Vagina (tissue), 2 donors: ENCODE measurements around the gene MAB21L3. TPM values are rescaled to one million over a fixed set of nuclear protein-coding genes. Genes with fewer than 3 reads are reported as not detected.

Experiments
- DNase-seq, 2 donors: peaks; one replicate each; pipeline ENCODE4 v3.0.0-alpha.2; 2017; ENCODE audit errors: extremely low spot score in 2 of 2
- H3K27ac ChIP-seq: fragments of 200-600 bp; sonication (generic); one replicate; pipeline ENCODE4 v1.5.1; 2019
- H3K27me3 ChIP-seq: fragments of 200-600 bp; sonication (generic); one replicate; pipeline ENCODE4 v1.5.1; 2019
- H3K36me3 ChIP-seq, 2 donors: fragments of 200-600 bp; sonication (generic); one replicate each; pipeline ENCODE4 v1.5.1; 2017 to 2019
- H3K4me1 ChIP-seq: fragments of 200-600 bp; sonication (generic); one replicate; pipeline ENCODE4 v1.5.1; 2019
- H3K4me3 ChIP-seq, 2 donors: fragments of 200-600 bp; sonication (generic); 1 replicate in 1 of 2; 2 replicates in 1 of 2; pipeline ENCODE4 v1.5.1; 2016 to 2019
- H3K9me3 ChIP-seq: fragments of 200-600 bp; sonication (generic); one replicate; pipeline ENCODE4 v1.5.1; 2019
- POLR2A ChIP-seq, 2 donors: fragments of 450-650 bp; IDR thresholded peaks; one replicate each; pipeline ENCODE4 v1.6.1; 2017; ENCODE audit warnings: antibody characterized with exemption in 2 of 2, mild to moderate bottlenecking in 2 of 2, moderate library complexity in 2 of 2
- POLR2AphosphoS5 ChIP-seq, 2 donors: sonication (generic); formaldehyde crosslinking; IDR thresholded peaks; one replicate each; pipeline ENCODE4 v1.9.0; 2017; ENCODE audit warnings: antibody characterized with exemption in 2 of 2, mild to moderate bottlenecking in 2 of 2, low read depth in 1 of 2; ENCODE audit not compliant: insufficient read depth in 1 of 2
- intact Hi-C: fragments of 100-400 bp; cut with DNase I; formaldehyde crosslinking; loops from one replicate; pipeline ENCODE4 v1.15.1; 2023
- total RNA-seq: library from RNA; depleted of rRNA; stranded (reverse); fragments of >200 nt; gene quantifications from one replicate; pipeline ENCODE4 v1.2.3, GENCODE V29; 2016
- TF ChIP-seq, protein P1 (sequence below), 3 experiments: fragments of 450-650 bp in 2 of 3; fragments of 200-600 bp in 1 of 3; sonication (generic) in 1 of 3; IDR thresholded peaks; one replicate each; pipeline ENCODE4 v1.5.1; 2017 to 2019; ENCODE audit warnings: antibody characterized with exemption in 3 of 3, mild to moderate bottlenecking in 2 of 3, moderate library complexity in 2 of 3

Gene MAB21L3
- total RNA-seq, 1 donor from 2014 or later, result 4.4 TPM

- H3K27me3 ChIP-seq, result no peaks in the 10 kb centered on the region
- TF ChIP-seq, protein P1, sequence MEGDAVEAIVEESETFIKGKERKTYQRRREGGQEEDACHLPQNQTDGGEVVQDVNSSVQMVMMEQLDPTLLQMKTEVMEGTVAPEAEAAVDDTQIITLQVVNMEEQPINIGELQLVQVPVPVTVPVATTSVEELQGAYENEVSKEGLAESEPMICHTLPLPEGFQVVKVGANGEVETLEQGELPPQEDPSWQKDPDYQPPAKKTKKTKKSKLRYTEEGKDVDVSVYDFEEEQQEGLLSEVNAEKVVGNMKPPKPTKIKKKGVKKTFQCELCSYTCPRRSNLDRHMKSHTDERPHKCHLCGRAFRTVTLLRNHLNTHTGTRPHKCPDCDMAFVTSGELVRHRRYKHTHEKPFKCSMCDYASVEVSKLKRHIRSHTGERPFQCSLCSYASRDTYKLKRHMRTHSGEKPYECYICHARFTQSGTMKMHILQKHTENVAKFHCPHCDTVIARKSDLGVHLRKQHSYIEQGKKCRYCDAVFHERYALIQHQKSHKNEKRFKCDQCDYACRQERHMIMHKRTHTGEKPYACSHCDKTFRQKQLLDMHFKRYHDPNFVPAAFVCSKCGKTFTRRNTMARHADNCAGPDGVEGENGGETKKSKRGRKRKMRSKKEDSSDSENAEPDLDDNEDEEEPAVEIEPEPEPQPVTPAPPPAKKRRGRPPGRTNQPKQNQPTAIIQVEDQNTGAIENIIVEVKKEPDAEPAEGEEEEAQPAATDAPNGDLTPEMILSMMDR (IDR thresholded peaks at IDR 0.05), result no peak
- TF ChIP-seq POLR2AphosphoS5 (IDR thresholded peaks at IDR 0.05; ENCODE audit: insufficient read depth in 1 of 2, low read depth in 1 of 2) (no peak), POLR2A (IDR thresholded peaks at IDR 0.05) (no peak)
- no peak for DNase-seq
Measured at GRCh38 chr1:116179419-116179818, 68.2 kb downstream of the MAB21L3 start.

GRCh38 chr1:116179964-116180363 lies 68.8 kb downstream of the MAB21L3 start:
- Histone ChIP-seq H3K4me1 (no peaks in the 10 kb centered on the region), H3K36me3 (no peaks in the 10 kb centered on the region), H3K27me3 (no peaks in the 10 kb centered on the region), H3K4me3 (no peak overlapping the region), H3K27ac (no peak overlapping the region), H3K9me3 (no peaks in the 10 kb centered on the region)
- no peak for DNase-seq
- TF ChIP-seq, protein P1 (IDR thresholded peaks at IDR 0.05), result no peak
- TF ChIP-seq POLR2A (IDR thresholded peaks at IDR 0.05) (no peak), POLR2AphosphoS5 (IDR thresholded peaks at IDR 0.05; ENCODE audit: insufficient read depth in 1 of 2, low read depth in 1 of 2) (no peak)
- intact Hi-C loops, result no loop called here

More at GRCh38 chr1:116179419-116179818, 68.2 kb downstream of the MAB21L3 start:
- intact Hi-C loops, result no loop called here
- Histone ChIP-seq H3K4me3 (no peak overlapping the region), H3K36me3 (no peaks in the 10 kb centered on the region), H3K9me3 (no peaks in the 10 kb centered on the region), H3K27ac (no peak overlapping the region), H3K4me1 (no peaks in the 10 kb centered on the region)

DNA sequence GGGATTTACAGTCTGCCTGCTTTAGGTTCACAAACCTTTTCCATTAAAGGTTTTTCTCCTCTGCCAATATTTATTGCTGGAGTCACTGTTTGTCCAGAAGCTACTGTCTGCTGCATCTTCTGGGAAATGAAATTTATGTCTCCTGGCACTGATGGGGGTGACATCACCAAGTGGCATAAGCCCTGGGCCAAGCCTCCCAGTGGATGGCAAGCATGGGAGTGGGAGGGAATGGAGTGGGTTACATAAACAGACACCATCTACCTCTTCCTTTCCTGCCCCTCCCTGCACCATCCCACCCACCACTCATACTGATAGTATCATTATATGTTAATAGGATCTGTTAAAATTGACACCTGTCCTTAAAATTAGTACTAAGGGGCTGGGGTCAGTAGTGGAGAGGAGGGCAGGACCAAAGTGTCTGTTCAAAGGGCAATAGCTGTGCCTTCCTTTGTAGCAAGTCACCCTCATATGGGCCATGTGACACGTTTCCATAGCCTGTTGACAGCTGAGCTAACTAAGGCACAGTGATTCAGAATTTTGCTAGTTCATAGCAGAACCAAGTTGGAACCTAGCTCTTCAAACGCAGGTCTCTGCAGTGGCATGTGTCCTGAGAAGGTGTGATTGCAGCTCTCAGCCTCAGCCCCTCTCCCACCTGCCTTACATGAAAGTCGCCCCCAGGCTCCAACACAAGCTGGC lies 71.0 kb downstream of the MAB21L3 start:
- Histone ChIP-seq H3K27ac (no peak overlapping the region), H3K9me3 (no peaks in the 10 kb centered on the region), H3K27me3 (no peaks in the 10 kb centered on the region), H3K4me1 (no peaks in the 10 kb centered on the region), H3K4me3 (no peak overlapping the region), H3K36me3 (no peaks in the 10 kb centered on the region)
- intact Hi-C loops, result no loop called here
- DNase-seq, result no peak
- no peak for TF ChIP-seq POLR2AphosphoS5 (IDR thresholded peaks at IDR 0.05; ENCODE audit: insufficient read depth in 1 of 2, low read depth in 1 of 2)
- no peak for TF ChIP-seq POLR2A (IDR thresholded peaks at IDR 0.05)
- TF ChIP-seq, protein P1 (IDR thresholded peaks at IDR 0.05), result no peak

Other genes with a start within 250 kb of the MAB21L3 start
- gene SLC22A15, start 134.9 kb upstream of the MAB21L3 start, total RNA-seq, result 9.8 TPM